Activated CD8-positive, alpha-beta T cell treated with anti-CD3 and anti-CD28 coated beads for 36 hours (primary cell): ENCODE results near the gene ILF2. TPM values are rescaled to one million over a fixed set of nuclear protein-coding genes. Genes with fewer than 3 reads are reported as not detected.

ENCODE experiments used
- ATAC-seq: fragments of 200-7000 bp; cut with Tn5 transposase; one replicate; pipeline ENCODE4 v1.10.0; 2021; ENCODE audit warnings: mild to moderate bottlenecking, moderate library complexity
- CTCF ChIA-PET: fragments of 350-600 bp; sonication (Branson Sonifier 250); formaldehyde crosslinking; loops from one replicate; lab custom pipeline; 2021; ENCODE audit warnings: antibody characterized with exemption; lab: Charles Lee
- POLR2A ChIA-PET: fragments of 350-600 bp; sonication (Branson Sonifier 250); formaldehyde crosslinking; loops from one replicate; lab custom pipeline; 2021; ENCODE audit warnings: antibody characterized with exemption; lab: Charles Lee
- DNase-seq: peaks from one replicate; pipeline ENCODE4 v3.0.0-alpha.2; 2020
- H3K27ac Mint-ChIP-seq: one replicate; pipeline ENCODE4 v1.8.0; 2021; ENCODE audit warnings: mild to moderate bottlenecking, mixed read lengths
- H3K27me3 Mint-ChIP-seq: one replicate; pipeline ENCODE4 v1.8.0; 2021; ENCODE audit warnings: mixed read lengths
- H3K36me3 Mint-ChIP-seq: one replicate; pipeline ENCODE4 v1.8.0; 2021; ENCODE audit warnings: low read depth, mixed read lengths
- H3K4me1 Mint-ChIP-seq: one replicate; pipeline ENCODE4 v1.8.0; 2021; ENCODE audit warnings: low read depth, mixed read lengths
- H3K4me3 Mint-ChIP-seq: one replicate; pipeline ENCODE4 v1.8.0; 2021; ENCODE audit warnings: mild to moderate bottlenecking, moderate library complexity, mixed read lengths
- H3K9me3 Mint-ChIP-seq: one replicate; pipeline ENCODE4 v1.8.0; 2021; ENCODE audit warnings: mixed read lengths
- intact Hi-C: fragments of 100-400 bp; cut with micrococcal nuclease; formaldehyde crosslinking; loops from one replicate; pipeline ENCODE4 v1.10.0; 2022
- total RNA-seq, 2 experiments: library from RNA; stranded (reverse); gene quantifications; one replicate each; pipeline ENCODE4 v1.2.3, GENCODE V29; 2021
- TF ChIP-seq, protein P1 (sequence below): fragments of 200-600 bp; IDR thresholded peaks from one replicate; pipeline ENCODE4 v1.8.0; 2022; ENCODE audit warnings: antibody characterized with exemption, mild to moderate bottlenecking

The ILF2 gene
- total RNA-seq, 2 experiments from 2014 or later: 328 to 333 TPM

DNA sequence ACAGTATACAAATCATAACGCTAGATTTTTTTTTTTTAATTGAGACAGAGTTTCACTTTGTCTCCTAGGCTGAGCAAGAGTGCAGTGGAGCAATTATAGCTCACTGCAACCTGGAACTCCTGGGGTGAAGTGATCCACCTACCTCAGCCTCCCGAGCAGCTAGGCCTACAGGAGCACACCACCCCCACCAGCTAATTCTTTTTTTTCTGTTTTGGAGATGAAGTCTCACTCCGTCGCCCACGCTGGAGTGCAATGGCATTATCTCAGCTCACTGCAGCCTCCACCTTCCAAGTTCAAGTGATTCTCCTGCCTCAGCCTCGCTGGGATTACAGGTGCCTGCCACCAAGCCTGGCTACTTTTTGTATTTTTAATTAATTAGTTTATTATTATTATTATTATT is 29.0 kb upstream of the ILF2 start:
- TF ChIP-seq, protein P1, sequence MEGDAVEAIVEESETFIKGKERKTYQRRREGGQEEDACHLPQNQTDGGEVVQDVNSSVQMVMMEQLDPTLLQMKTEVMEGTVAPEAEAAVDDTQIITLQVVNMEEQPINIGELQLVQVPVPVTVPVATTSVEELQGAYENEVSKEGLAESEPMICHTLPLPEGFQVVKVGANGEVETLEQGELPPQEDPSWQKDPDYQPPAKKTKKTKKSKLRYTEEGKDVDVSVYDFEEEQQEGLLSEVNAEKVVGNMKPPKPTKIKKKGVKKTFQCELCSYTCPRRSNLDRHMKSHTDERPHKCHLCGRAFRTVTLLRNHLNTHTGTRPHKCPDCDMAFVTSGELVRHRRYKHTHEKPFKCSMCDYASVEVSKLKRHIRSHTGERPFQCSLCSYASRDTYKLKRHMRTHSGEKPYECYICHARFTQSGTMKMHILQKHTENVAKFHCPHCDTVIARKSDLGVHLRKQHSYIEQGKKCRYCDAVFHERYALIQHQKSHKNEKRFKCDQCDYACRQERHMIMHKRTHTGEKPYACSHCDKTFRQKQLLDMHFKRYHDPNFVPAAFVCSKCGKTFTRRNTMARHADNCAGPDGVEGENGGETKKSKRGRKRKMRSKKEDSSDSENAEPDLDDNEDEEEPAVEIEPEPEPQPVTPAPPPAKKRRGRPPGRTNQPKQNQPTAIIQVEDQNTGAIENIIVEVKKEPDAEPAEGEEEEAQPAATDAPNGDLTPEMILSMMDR: no peak
- DNase-seq (no peak), ATAC-seq (no peak)
- POLR2A ChIA-PET: no interaction called here
- H3K9me3 Mint-ChIP-seq: no peaks in the 10 kb centered on the region
- CTCF ChIA-PET: interaction anchor here (1.2 kb wide), 1 partner anchor 22 kb away, joined by 3 read pairs; the partner anchor contains the start of gene NPR1
- no peak overlapping the region for H3K27ac Mint-ChIP-seq
- H3K36me3 Mint-ChIP-seq: no peaks in the 10 kb centered on the region
- intact Hi-C loops: no loop called here
- no peak overlapping the region for H3K4me3 Mint-ChIP-seq
- H3K27me3 Mint-ChIP-seq: peaks cover 2% of the 10 kb centered on the region
- H3K4me1 Mint-ChIP-seq: no peaks in the 10 kb centered on the region

GRCh38 chr1:153698923-153699714 is 28.3 kb upstream of the ILF2 start:
- CTCF ChIA-PET: interaction anchor here (1.2 kb wide), 1 partner anchor 21 kb away, joined by 3 read pairs; the partner anchor contains the start of gene NPR1
- no peak overlapping the region for H3K27ac Mint-ChIP-seq
- TF ChIP-seq, protein P1: no peak

GRCh38 chr1:153698020-153698922 is 27.5 kb upstream of the ILF2 start:
- peak; percentile 7 for DNase-seq
- TF ChIP-seq, protein P1: no peak
- H3K4me3 Mint-ChIP-seq: no peak overlapping the region
- no peaks in the 10 kb centered on the region for H3K36me3 Mint-ChIP-seq
- peaks cover 2% of the 10 kb centered on the region for H3K27me3 Mint-ChIP-seq
- no peak overlapping the region for H3K27ac Mint-ChIP-seq
- no peak for ATAC-seq
- H3K9me3 Mint-ChIP-seq: no peaks in the 10 kb centered on the region
- H3K4me1 Mint-ChIP-seq: no peaks in the 10 kb centered on the region
- intact Hi-C loops: no loop called here
- ChIA-PET CTCF (no interaction called here), POLR2A (no interaction called here)

More at GRCh38 chr1:153698923-153699714, 28.3 kb upstream of the ILF2 start:
- Mint-ChIP-seq H3K4me3 (no peak overlapping the region), H3K36me3 (no peaks in the 10 kb centered on the region), H3K9me3 (no peaks in the 10 kb centered on the region), H3K27me3 (peaks cover 2% of the 10 kb centered on the region), H3K4me1 (no peaks in the 10 kb centered on the region)
- DNase-seq (no peak), ATAC-seq (no peak)
- POLR2A ChIA-PET: no interaction called here
- intact Hi-C loops: no loop called here

- Mint-ChIP-seq H3K36me3 (no peaks in the 10 kb centered on the region), H3K4me3 (no peak overlapping the region), H3K9me3 (no peaks in the 10 kb centered on the region), H3K4me1 (no peaks in the 10 kb centered on the region), H3K27ac (no peak overlapping the region), H3K27me3 (peaks cover 2% of the 10 kb centered on the region)
- intact Hi-C loops: no loop called here
- ChIA-PET POLR2A (no interaction called here), CTCF (no interaction called here)
- ATAC-seq: no peak
- no peak for DNase-seq
- TF ChIP-seq, protein P1: no peak
These were observed 26.6 kb upstream of the ILF2 start for GRCh38 chr1:153697191-153698019.
